ENCODE measurements around the gene FOSL1.

FOSL1 gene

DNA sequence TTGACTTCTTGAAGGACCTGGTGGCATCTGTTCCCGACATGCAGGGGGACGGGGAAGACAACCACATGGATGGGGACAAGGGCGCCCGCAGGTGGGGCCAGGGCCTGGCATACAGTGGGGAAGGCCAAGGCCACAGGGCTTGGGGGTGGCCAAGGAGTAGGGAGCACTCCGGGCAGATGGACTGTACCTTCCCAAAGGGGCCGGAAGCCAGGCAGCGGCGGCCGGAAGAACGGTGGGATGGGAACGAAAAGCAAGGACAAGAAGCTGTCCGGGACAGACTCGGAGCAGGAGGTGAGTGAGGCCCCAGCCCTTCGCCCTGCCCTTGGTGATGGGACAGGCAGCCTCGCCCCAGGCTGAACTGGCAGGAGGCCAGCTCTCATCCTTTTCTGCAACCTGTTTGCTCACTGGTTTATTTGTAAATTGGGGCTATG is 20.2 kb upstream of the FOSL1 start:
- Histone ChIP-seq H3K27me3 (ENCODE audit: control insufficient read depth in 3 of 3, insufficient read depth in 3 of 3, low read depth in 1 of 3, low read length in 3 of 3) (no peaks in the 10 kb centered on the region), H3K4me1 (ENCODE audit: control insufficient read depth in 2 of 2, insufficient read depth in 1 of 2, low read depth in 1 of 2, low read length in 2 of 2) (peaks cover 16 to 17% of the 10 kb centered on the region in 2 donors), H3K4ac (ENCODE audit: low read length) (no peak overlapping the region), H3K9me3 (replicated peaks in 1 of 2; ENCODE audit: control insufficient read depth in 2 of 2, insufficient read depth in 1 of 2, low read depth in 1 of 2, low read length in 2 of 2) (no peaks in the 10 kb centered on the region), H2BK12ac (ENCODE audit: low read length) (peak overlapping the region; percentile 58), H2BK5ac (ENCODE audit: low read length) (no peak overlapping the region), H3K36me3 (replicated peaks in 1 of 2; ENCODE audit: control insufficient read depth in 2 of 2, insufficient read depth in 2 of 2, low read length in 2 of 2) (peaks cover 21 to 46% of the 10 kb centered on the region in 2 donors), H3K4me3 (ENCODE audit: low read length in 2 of 2) (peak overlapping the region; percentile 90 to 95), H2AFZ (ENCODE audit: low read length) (no peak overlapping the region), H2BK15ac (ENCODE audit: low read length) (no peak overlapping the region), H3K14ac (ENCODE audit: low read length) (no peak overlapping the region), H2AK5ac (ENCODE audit: low read depth, low read length) (peak overlapping the region; percentile 10), H3K23ac (ENCODE audit: low read depth, low read length, poor library complexity) (peak overlapping the region; percentile 97), H4K8ac (ENCODE audit: low read depth, low read length) (no peak overlapping the region), H3K79me1 (ENCODE audit: low read depth, low read length) (peaks cover 22% of the 10 kb centered on the region), H3K27ac (replicated peaks; ENCODE audit: low read length) (no peak overlapping the region), H2BK120ac (ENCODE audit: low read depth, low read length) (peak overlapping the region; percentile 72), H3K4me2 (ENCODE audit: insufficient read depth, low read length, poor library complexity, severe bottlenecking) (peak overlapping the region; percentile 98), H3K18ac (ENCODE audit: low read length) (no peak overlapping the region), H3K9ac (ENCODE audit: low read depth, low read length, poor library complexity) (peak overlapping the region; percentile 94), H4K91ac (ENCODE audit: low read depth, low read length, poor library complexity) (no peak overlapping the region)
- no CpG with 5 or more reads among the region's 15 CpGs for WGBS, 2 donors (ENCODE audit: extremely low coverage in 2 of 2, insufficient read length in 2 of 2, insufficient replicate concordance in 1 of 2)
- DNase-seq (ENCODE audit: low spot score), result no peak

DNA sequence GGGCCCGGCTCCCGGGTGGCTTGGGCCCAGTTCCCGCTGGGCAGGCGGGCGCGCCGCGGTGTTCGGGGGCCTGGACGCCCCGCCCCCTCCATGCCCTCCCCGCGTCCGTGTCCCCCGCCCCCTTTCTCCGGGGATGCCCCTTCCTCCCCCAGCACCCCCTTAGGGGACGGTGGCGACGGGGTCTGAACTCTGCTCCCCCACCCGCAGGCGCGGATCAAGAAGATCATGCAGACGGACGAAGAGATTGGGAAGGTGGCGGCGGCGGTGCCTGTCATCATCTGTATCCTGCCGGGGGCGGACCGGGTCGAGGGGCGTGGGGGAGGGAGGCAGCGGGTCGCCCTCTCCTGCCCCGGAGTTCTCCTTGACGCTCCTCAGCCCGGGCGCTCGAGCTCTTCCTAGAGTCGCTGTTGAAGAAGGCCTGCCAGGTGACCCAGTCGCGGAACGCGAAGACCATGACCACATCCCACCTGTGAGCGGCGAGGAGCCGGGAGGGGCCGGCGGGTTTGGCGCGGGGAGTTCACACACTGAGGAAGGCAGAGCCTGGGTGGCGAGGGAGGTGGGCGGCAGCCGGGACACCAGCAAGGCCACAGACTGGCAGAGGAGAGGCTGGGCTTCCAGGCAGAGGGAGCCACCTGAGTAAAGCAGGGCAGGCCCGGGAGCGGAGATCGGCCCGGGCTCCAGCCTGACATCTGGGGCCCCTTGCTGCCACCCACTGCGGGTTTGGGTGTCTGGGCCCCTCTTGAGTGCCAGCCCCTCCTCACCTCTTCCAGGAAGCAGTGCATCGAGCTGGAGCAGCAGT is 19.6 kb upstream of the FOSL1 start:
- H3K4ac ChIP-seq (ENCODE audit: low read length), result no peak overlapping the region
- peaks cover 22% of the 10 kb centered on the region for H3K79me1 ChIP-seq (ENCODE audit: low read depth, low read length)
- peak overlapping the region; percentile 90 to 95 for H3K4me3 ChIP-seq (ENCODE audit: low read length in 2 of 2)
- peak overlapping the region; percentile 98 for H3K4me2 ChIP-seq (ENCODE audit: insufficient read depth, low read length, poor library complexity, severe bottlenecking)
- no peak overlapping the region for H2BK12ac ChIP-seq (ENCODE audit: low read length)
- H2BK120ac ChIP-seq (ENCODE audit: low read depth, low read length), result peak overlapping the region; percentile 72
- WGBS, 2 donors (ENCODE audit: extremely low coverage in 2 of 2, insufficient read length in 2 of 2, insufficient replicate concordance in 1 of 2), result no CpG with 5 or more reads among the region's 60 CpGs
- H2BK15ac ChIP-seq (ENCODE audit: low read length), result peak overlapping the region; percentile 49
- peak overlapping the region; percentile 89 for H3K14ac ChIP-seq (ENCODE audit: low read length)
- DNase-seq (ENCODE audit: low spot score), result no peak
- peak overlapping the region; percentile 94 for H3K9ac ChIP-seq (ENCODE audit: low read depth, low read length, poor library complexity)
- no peaks in the 10 kb centered on the region for H3K27me3 ChIP-seq (ENCODE audit: control insufficient read depth in 3 of 3, insufficient read depth in 3 of 3, low read depth in 1 of 3, low read length in 3 of 3)
- peak overlapping the region; percentile 21 for H2AK5ac ChIP-seq (ENCODE audit: low read depth, low read length)
- peaks cover 0 to 2% of the 10 kb centered on the region in 2 donors for H3K9me3 ChIP-seq (replicated peaks in 1 of 2; ENCODE audit: control insufficient read depth in 2 of 2, insufficient read depth in 1 of 2, low read depth in 1 of 2, low read length in 2 of 2)
- H2AFZ ChIP-seq (ENCODE audit: low read length), result peak overlapping the region; percentile 98
- peaks cover 20 to 46% of the 10 kb centered on the region in 2 donors for H3K36me3 ChIP-seq (replicated peaks in 1 of 2; ENCODE audit: control insufficient read depth in 2 of 2, insufficient read depth in 2 of 2, low read length in 2 of 2)
- peak overlapping the region; percentile 94 for H3K18ac ChIP-seq (ENCODE audit: low read length)
- H4K91ac ChIP-seq (ENCODE audit: low read depth, low read length, poor library complexity), result no peak overlapping the region
- H3K27ac ChIP-seq (replicated peaks; ENCODE audit: low read length), result no peak overlapping the region
- peak overlapping the region; percentile 97 for H3K23ac ChIP-seq (ENCODE audit: low read depth, low read length, poor library complexity)
- H3K4me1 ChIP-seq (ENCODE audit: control insufficient read depth in 2 of 2, insufficient read depth in 1 of 2, low read depth in 1 of 2, low read length in 2 of 2), result peaks cover 16 to 17% of the 10 kb centered on the region in 2 donors
- no peak overlapping the region for H4K8ac ChIP-seq (ENCODE audit: low read depth, low read length)
- H2BK5ac ChIP-seq (ENCODE audit: low read length), result no peak overlapping the region

DNA sequence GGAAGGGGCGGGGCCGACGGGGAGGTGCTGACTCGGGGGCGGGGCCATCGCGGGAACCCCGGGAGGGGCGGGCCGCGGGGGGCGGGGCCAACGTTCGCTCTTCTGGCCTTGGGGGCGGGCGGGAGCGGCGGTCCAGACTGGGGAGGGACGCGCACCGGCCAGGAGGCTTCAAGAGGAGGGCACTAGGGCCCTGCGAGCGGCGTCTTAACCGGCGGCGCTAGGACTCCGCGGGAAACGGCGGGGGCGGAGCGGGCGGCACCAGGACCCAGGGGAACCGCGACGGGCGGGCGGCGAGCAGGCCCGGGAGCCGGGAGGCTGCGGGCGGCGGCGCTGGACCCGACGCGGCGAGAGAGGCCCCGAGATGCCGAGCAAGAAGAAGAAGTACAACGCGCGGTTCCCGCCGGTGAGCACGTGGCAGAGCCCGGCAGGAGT is 19.0 kb upstream of the FOSL1 start, which contains the start of gene DRAP1:
DRAP1 (plus strand) TSS at position 286 of the 432 bp plus-strand sequence; CDS start at position 362, 76 bp downstream.
- Histone ChIP-seq H2AK5ac (ENCODE audit: low read depth, low read length) (peak within 1 kb of the TSS; percentile 66), H2AFZ (ENCODE audit: low read length) (peak within 1 kb of the TSS; percentile 98), H2BK15ac (ENCODE audit: low read length) (peak within 1 kb of the TSS; percentile 74), H3K4ac (ENCODE audit: low read length) (no peak within 1 kb of the TSS), H3K4me1 (ENCODE audit: control insufficient read depth in 2 of 2, insufficient read depth in 1 of 2, low read depth in 1 of 2, low read length in 2 of 2) (peaks cover 16 to 17% of the 10 kb centered on the region in 2 donors), H2BK120ac (ENCODE audit: low read depth, low read length) (peak within 1 kb of the TSS; percentile 72), H3K14ac (ENCODE audit: low read length) (peak within 1 kb of the TSS; percentile 91), H3K9me3 (replicated peaks in 1 of 2; ENCODE audit: control insufficient read depth in 2 of 2, insufficient read depth in 1 of 2, low read depth in 1 of 2, low read length in 2 of 2) (peaks cover 0 to 2% of the 10 kb centered on the region in 2 donors), H3K27me3 (ENCODE audit: control insufficient read depth in 3 of 3, insufficient read depth in 3 of 3, low read depth in 1 of 3, low read length in 3 of 3) (no peaks in the 10 kb centered on the region), H3K23ac (ENCODE audit: low read depth, low read length, poor library complexity) (peak within 1 kb of the TSS; percentile 97), H3K18ac (ENCODE audit: low read length) (peak within 1 kb of the TSS; percentile 97), H3K36me3 (replicated peaks in 1 of 2; ENCODE audit: control insufficient read depth in 2 of 2, insufficient read depth in 2 of 2, low read length in 2 of 2) (peaks cover 20 to 44% of the 10 kb centered on the region in 2 donors), H2BK5ac (ENCODE audit: low read length) (peak within 1 kb of the TSS; percentile 93), H4K91ac (ENCODE audit: low read depth, low read length, poor library complexity) (no peak within 1 kb of the TSS), H3K4me3 (ENCODE audit: low read length in 2 of 2) (peak within 1 kb of the TSS; percentile 95 to 100), H3K27ac (replicated peaks; ENCODE audit: low read length) (no peak within 1 kb of the TSS), H2BK12ac (ENCODE audit: low read length) (peak within 1 kb of the TSS; percentile 86), H4K8ac (ENCODE audit: low read depth, low read length) (no peak within 1 kb of the TSS), H3K79me1 (ENCODE audit: low read depth, low read length) (peaks cover 22% of the 10 kb centered on the region), H3K4me2 (ENCODE audit: insufficient read depth, low read length, poor library complexity, severe bottlenecking) (peak within 1 kb of the TSS; percentile 98), H3K9ac (ENCODE audit: low read depth, low read length, poor library complexity) (peak within 1 kb of the TSS; percentile 97)
- no CpG with 5 or more reads among the region's 59 CpGs for WGBS, 2 donors (ENCODE audit: extremely low coverage in 2 of 2, insufficient read length in 2 of 2, insufficient replicate concordance in 1 of 2)
- DNase-seq (ENCODE audit: low spot score), result peak; percentile 98
